C1 segment of cervical spinal cord (tissue), 14 donors: ENCODE measurements around the gene RAB22A.

Source experiments
- DNase-seq, 14 donors: peaks; one replicate each; lab custom pipeline; 2025; lab: John Stamatoyannopoulos, UW

RAB22A gene

GRCh38 chr20:58384821-58385220 lies 75.3 kb downstream of the RAB22A start:
- DNase-seq, result no peak

DNA sequence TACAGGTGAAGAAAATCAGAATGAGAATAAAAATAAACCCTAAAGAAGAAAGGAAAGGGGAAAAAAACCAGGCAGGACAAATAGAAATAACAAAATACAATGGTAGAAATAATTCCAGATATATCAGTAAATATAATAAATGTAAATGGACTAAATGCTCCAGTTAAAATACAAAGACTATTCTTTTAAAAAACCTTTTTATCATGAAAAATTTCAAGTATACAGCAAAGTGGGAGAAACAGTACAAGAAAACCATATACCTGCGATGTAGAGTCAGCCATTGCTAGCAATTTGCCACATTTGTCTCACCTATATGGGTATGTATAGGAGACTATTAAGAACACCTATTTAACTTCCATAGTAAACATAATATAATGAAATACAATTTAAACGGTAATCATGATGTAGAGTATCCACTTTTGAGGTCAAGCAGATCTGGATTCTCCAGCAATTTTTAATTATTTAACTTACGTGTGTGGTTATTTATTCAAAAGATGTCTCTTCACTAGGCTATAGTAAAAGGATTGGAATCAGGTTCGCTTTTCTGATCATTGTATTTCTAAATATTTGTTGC lies 78.6 kb downstream of the RAB22A start:
- no peak for DNase-seq

GRCh38 chr20:58388882-58389323 lies 79.4 kb downstream of the RAB22A start, which contains the start of gene VAPB:
TSS of gene VAPB (plus strand) at chr20:58389229. CDS start at chr20:58389460, 231 bp downstream.
- DNase-seq, result peak; percentile 64 to 98 (median 92)

DNA sequence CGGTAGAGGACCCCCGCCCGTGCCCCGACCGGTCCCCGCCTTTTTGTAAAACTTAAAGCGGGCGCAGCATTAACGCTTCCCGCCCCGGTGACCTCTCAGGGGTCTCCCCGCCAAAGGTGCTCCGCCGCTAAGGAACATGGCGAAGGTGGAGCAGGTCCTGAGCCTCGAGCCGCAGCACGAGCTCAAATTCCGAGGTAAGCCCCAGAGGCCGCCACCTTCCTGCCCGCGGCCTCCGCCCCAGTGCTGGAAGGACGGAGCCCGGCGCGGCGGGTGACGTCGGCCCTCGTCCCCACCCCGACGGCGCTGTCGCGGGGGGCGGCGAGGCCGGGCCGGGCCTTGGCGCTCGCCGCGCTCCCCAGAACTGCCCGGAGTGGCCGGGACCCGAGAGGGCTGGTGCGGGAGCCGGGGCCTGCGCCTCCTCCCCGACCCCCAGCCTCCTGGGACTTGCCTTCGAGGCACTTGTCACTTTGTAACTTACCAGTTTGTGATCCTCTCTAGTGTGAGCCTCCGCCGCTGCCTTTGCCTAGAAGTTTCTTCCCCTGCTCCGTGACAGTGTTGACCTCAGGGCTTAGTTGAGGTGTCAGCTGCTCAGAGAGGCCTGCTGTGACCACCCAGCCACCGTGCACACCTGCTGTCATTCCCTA lies 79.9 kb downstream of the RAB22A start:
- DNase-seq, result peak in 4 of 14 donors; percentile 31 to 62 (median 40)

DNA sequence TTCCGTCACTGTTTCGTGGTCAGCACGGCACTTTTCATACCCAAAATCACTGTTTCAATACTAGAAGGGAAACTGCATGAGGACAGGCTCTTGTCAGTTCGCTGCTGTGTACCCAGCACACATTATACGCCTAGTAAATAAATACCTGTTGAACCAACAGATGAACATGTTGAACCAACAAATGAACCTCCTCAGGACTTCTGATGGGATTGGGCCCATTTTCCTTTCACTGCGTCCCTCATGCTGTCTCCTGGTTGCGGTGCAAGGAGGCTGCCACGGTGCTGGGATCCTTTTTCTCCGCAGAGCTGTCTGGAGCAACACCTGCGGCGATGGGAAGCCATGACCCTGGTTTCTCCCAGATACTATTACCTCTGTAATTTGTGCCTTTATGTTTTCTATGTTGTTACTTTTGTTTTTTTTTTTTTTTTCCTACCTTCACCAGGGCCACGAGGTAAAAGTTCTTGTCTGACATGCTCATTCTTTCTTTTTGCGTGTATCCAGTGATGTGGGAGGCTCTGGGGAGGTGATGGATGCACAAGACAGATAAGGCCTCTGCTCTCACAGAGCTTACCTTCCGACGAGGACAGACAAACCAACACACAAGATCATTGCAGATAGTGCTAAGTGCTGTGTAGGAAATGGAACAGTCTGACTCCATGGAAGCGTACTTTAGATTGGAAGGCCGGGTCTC lies 80.6 kb downstream of the RAB22A start:
- no peak for DNase-seq

- no peak for DNase-seq
Observed at GRCh38 chr20:58390659-58391035, 81.1 kb downstream of the RAB22A start.

DNA sequence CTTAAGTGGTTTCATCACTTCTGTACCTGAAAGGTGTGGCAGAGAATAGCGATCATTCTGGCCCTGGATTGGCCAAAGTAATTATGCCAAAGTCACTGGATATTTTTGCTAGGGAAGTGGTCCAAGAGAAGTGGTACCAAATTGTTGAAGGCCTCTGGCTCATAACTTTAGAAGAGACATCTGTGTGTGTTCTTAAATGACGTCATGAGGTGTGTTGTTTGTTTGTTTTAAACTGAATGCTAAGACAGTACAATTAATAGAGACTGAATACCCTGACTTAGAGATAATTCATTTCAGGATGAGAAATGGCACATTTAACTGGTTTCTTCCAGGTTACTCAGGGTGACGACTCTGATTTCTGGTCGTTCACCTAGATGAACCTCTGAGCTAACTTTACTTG lies 82.8 kb downstream of the RAB22A start:
- DNase-seq, result no peak

DNA sequence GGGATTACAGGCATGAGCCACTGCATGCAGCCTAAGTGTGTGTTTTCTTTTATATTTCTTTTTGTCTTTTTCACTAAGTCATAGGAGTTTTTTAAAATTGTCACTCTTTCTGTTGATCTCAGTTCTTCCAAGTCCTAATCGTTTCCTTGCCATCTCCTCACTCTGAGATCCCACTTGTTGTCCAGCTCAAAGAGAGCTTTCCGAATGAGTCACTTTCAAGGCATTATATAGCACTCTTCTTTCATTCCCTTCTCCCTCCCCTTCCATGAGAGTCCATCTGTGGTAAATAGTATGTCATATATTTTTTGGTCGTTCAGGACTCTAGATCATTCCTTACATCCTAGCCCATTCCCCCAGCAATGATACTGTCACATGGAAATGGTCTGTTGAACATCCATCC lies 83.8 kb downstream of the RAB22A start:
- DNase-seq, result no peak

- no peak for DNase-seq
Observed at GRCh38 chr20:58394801-58395200, 85.3 kb downstream of the RAB22A start.

GRCh38 chr20:58395604-58396003 lies 86.1 kb downstream of the RAB22A start:
- no peak for DNase-seq

DNA sequence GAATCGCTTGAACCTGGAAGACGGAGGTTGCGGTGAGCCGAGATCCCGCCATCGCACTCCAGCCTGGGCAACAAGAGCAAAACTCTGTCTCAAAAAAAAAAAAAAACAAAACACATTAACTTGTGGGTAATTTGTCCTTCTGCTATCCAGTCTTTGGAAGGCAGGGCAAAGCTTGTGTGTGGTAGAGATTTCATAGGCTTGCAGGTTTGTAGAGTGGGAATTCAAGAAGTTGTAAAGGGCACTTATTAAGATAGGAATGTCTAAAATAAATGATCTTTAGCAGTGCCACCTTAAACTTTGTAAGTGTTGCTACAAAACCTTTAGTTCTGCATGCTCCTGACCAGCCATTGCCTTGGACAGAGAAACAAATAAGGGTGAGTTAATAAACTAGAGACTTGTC lies 87.9 kb downstream of the RAB22A start:
- no peak for DNase-seq

DNA sequence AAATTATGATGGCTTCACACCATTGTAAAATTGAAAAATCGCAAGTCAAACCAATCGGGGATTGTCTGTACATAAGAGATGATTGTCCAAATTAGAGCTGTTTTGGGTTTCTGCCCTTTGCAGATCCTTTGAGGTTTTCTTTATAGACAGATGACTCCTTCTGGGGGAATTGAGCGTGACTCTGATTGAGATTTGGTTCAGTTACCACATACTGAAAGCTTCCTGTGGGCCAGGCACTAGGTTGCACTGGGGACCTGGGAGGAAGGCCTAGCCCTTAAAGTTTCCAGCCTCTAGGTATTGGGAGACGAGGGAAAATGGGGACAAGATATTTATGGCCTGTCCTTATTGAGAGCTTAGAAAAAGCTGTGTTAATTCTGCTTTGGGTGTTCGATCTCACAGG lies 88.7 kb downstream of the RAB22A start:
- DNase-seq, result no peak

GRCh38 chr20:58399926-58400325 lies 90.4 kb downstream of the RAB22A start:
- DNase-seq, result no peak

DNA sequence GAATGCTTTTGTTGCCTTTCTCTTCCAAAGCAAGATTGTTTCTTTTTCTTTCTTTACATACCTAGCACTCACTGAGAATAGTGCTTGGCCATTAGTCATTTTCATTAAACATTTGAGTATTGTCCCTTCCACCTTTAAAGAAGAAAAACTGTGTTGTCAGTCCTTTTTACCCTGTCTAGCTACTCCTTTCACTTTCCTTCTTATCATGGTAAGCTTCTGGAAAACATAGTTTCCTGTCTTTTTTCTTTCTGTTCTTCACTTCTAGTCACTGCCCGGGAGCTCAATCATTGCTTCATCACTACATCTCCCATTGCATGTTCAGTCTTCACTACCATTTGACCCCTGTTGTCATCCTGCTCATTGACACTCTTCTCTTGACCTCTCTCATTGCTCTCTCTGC lies 91.6 kb downstream of the RAB22A start:
- DNase-seq, result no peak

DNA sequence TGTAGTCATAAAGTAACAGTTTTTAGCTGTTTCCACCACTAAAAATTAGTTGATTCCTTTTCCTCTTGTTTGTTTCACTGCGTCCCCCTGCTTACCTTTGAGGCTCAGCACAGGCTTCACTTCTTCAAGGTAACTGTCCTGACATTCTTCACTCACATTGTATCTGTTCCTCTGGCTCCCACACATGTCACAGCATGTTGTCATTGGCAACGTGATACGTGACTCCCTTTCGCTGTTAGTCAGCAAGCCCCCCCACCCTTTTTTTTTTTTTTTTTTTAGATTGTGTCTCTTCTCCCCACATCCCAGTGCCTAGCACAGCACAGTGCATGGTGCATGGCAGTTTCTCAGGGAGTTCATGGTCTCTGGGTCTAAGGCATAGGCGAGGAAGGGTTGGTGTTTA lies 92.8 kb downstream of the RAB22A start:
- DNase-seq, result no peak

GRCh38 chr20:58402827-58403226 lies 93.3 kb downstream of the RAB22A start:
- no peak for DNase-seq

GRCh38 chr20:58403272-58403671 lies 93.8 kb downstream of the RAB22A start:
- no peak for DNase-seq

DNA sequence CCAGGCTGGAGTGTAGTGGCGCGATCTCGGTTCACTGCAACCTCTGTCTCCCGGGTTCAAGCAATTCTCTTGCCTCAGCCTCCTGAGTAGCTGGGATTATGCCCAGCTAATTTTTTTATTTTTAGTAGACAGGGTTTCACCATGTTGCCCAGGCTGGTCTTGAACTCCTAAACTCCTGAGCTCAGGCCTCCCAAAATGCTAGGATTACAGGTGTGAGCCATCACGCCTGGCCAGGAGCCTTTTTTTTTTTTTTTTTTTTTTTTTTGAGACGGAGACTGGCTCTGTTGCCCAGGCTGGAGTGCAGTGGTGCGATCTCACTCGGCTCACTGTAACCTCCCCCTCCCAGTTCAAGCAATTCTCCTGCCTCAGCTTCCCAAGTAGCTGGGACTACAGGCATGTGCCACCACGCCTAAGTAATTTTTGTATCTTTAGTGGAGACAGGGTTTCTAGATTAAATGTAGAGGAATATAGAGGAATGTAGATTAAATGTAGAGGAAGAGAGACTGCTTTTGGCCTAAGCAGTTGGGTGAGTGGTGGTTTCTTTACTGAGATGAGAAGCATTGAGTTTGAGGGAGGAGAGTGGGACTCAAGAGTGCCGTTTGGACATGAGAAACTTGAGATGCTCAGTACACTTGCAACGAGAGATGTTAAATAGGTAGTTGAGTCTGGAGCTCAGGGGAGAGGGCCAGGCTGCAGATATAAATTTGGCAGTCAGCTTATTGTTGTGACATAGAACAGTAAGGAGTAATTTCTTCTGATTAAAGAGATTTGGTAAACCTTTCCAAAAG lies 96.2 kb downstream of the RAB22A start:
- no peak for DNase-seq

- DNase-seq, result no peak
Observed at GRCh38 chr20:58406422-58407001, 97.0 kb downstream of the RAB22A start.

DNA sequence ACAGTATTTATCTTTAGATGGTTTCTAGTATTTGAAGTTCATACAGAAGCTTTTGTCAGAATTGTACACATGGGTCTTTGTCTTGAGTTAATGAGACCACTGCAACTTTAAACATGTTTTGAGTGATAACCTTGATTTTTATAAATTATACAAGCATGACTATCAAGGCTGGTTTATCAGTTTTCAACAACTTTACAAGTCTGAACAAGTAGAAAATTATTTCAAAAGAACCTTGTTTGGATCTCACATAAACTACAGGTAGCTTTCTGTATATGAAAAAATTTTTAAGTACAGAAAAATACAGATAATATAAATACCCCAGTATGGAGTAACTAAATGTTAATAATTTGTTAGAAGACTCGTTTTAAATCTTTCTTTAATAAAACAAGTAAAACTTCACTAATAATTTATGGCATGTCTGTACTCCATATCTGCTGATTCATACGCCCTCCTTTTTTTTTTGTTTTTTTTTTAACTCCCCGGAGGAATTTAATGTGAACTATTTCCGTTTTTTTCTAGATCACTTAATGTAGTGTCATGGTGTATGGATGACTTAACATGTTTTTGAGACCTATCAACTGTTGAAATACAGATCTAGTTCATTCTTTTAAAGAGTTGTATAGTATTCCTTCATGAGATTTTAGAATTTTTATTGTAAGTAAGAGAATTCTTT lies 97.8 kb downstream of the RAB22A start:
- no peak for DNase-seq

DNA sequence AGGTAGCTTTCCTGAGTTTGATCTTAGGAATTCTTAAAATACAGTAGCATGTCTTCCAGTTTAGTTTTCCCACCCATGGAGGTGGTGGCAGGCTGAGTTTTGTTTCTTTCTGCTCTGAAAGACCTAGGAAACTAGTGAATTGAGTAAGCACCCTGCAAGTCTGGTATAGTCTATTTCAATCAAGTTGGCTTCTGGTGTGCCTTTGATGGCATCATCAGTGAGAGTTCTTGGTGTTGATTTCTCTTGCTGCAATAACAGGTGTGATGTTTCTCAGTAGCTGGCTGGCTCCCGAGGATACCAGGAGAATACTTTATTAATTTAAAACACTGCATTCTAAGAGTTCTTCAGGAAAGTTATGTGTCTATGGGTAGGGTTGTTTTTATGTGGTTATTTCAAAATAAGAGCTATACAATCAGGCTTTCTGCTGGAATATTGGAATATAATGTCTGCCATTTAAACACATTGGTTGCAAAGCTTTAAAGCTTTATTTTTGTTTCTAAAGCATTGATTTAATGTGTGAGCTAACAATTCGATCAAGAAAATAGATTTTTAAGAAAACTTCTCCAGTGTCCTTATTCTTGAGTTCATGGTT lies 98.5 kb downstream of the RAB22A start:
- no peak for DNase-seq
